Measurements from ENCODE around the gene PTPN7. TPM values are rescaled to one million over a fixed set of nuclear protein-coding genes. Genes with fewer than 3 reads are reported as not detected.

Gene PTPN7
- total RNA-seq, 4 donors from 2014 or later = 0.79 to 8.5 (median 1.8) TPM; not detected in 1

DNA sequence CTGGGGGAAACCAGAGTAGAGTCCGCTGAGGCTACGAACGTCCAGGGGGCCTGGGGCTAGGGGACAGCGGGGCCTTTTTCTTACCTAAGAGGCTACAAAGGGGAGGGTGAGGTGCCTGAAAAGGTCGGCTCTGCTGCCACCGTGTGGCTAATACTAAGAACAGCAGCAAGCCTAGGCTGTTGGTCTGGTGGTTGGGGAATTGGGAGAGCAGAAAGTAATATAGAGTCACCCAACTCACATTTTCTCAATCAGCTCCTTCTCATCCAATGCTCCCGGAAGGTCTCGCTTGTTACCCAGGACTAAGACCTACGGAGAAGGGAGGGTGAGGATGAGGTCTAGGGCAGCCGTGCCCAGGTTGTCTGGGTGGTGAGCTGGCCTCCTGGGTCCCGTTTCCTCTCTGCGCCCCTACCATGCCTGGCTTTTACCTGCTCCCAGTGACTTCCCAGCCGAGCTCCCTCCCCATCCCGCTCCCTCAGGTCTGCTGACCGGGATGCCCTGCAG lies 25.1 kb downstream of the PTPN7 start:
- no peaks in the 10 kb centered on the region for H3K36me3 ChIP-seq
- peak; percentile 61 to 66 for DNase-seq
- H3K4me1 ChIP-seq = peaks cover 12 to 21% of the 10 kb centered on the region in 2 donors
- peak overlapping the region; percentile 63 to 93 for H3K27ac ChIP-seq
- H3K4me3 ChIP-seq = no peak overlapping the region
- TF ChIP-seq, protein P1, sequence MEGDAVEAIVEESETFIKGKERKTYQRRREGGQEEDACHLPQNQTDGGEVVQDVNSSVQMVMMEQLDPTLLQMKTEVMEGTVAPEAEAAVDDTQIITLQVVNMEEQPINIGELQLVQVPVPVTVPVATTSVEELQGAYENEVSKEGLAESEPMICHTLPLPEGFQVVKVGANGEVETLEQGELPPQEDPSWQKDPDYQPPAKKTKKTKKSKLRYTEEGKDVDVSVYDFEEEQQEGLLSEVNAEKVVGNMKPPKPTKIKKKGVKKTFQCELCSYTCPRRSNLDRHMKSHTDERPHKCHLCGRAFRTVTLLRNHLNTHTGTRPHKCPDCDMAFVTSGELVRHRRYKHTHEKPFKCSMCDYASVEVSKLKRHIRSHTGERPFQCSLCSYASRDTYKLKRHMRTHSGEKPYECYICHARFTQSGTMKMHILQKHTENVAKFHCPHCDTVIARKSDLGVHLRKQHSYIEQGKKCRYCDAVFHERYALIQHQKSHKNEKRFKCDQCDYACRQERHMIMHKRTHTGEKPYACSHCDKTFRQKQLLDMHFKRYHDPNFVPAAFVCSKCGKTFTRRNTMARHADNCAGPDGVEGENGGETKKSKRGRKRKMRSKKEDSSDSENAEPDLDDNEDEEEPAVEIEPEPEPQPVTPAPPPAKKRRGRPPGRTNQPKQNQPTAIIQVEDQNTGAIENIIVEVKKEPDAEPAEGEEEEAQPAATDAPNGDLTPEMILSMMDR (IDR thresholded peaks at IDR 0.05) = peak; percentile 78 to 90 (median 85)
- no peak for TF ChIP-seq POLR2A (IDR thresholded peaks at IDR 0.05)
- no peaks in the 10 kb centered on the region for H3K9me3 ChIP-seq
- intact Hi-C loops (cut with DNase I; ENCODE audit: low total_unique reads) = loop anchor here (5.0 kb wide), 1 partner anchor 128 kb away; no protein-coding TSS in a partner anchor
- H3K27me3 ChIP-seq = no peaks in the 10 kb centered on the region

DNA sequence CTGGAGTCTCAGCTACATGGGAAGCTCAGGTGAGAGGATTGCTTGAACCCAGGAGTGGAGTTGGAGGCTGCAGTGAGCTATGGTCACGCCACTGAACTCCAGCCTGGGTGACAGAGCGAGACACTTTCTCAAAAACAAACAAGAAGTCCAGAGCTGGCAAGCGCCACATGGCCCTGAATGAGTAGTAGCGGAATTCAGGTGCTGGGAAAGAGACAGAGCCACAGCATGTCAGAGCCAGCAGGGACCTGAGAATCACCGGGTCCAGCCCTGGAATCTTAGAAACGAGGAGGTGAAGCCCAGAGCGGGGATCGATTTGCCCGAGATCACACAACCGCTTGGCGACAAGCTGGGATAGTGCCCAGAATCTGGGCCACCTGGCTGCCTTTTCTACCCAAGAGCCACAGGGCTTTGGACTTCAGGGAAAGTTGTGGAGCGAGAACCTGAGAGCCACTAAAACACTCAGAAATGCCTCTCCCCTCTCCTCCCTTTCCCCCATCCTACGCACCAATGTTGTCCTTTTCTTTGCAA lies 25.7 kb downstream of the PTPN7 start:
- Histone ChIP-seq H3K36me3 (no peaks in the 10 kb centered on the region), H3K9me3 (no peaks in the 10 kb centered on the region), H3K4me1 (peaks cover 12 to 21% of the 10 kb centered on the region in 2 donors), H3K27ac (peak overlapping the region; percentile 63 to 93), H3K27me3 (no peaks in the 10 kb centered on the region), H3K4me3 (no peak overlapping the region)
- no peak for TF ChIP-seq POLR2A (IDR thresholded peaks at IDR 0.05)
- TF ChIP-seq, protein P1 (IDR thresholded peaks at IDR 0.05) = no peak
- intact Hi-C loops (cut with DNase I; ENCODE audit: low total_unique reads) = loop anchor here (5.0 kb wide), 1 partner anchor 127 kb away; no protein-coding TSS in a partner anchor
- no peak for DNase-seq

DNA sequence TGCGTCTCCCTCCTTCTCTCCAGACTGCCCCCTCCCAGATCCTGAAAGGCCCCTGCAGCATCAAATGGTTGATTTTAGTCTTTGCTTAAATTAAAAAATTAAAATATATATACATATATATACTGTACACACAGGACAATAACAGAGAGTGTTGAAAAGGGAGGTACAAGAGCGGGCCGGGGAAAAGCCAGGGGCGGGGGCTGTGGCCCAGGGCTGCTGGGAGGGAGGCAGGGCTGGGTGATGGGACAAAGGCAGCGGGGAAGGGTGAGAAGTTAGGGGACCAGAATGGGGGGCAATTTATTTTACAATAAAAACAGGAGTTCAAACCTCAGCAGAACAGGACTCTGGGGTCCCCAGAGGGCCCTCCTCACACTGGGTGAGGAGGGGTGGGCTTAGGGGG lies 26.4 kb downstream of the PTPN7 start:
- Histone ChIP-seq H3K36me3 (no peaks in the 10 kb centered on the region), H3K27me3 (no peaks in the 10 kb centered on the region), H3K4me3 (no peak overlapping the region), H3K9me3 (no peaks in the 10 kb centered on the region), H3K4me1 (peaks cover 12 to 21% of the 10 kb centered on the region in 2 donors), H3K27ac (peak overlapping the region; percentile 90 to 93)
- DNase-seq = no peak
- no peak for TF ChIP-seq POLR2A (IDR thresholded peaks at IDR 0.05)
- TF ChIP-seq, protein P1 (IDR thresholded peaks at IDR 0.05) = no peak
- intact Hi-C loops (cut with DNase I; ENCODE audit: low total_unique reads) = no loop called here

DNA sequence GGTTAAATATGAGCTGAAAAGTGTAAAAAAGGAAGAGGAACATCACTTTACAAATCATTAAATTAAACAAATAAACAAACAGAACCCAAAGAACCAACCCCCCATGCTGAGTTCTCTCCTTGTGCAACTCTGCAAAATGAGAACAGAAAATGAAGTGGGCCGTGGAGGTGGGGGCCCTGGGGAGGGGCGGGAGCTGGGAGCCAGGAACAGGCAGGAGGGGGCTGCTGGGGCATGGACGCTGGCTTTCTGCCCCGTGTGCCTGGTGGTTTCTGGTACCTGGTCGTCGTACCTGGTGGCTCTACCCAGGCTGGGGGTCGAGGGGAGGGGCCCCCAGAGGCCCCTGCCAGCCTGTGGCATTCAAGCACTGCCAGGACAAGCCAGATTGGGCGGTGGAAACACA lies 26.9 kb downstream of the PTPN7 start:
- intact Hi-C loops (cut with DNase I; ENCODE audit: low total_unique reads) = no loop called here
- no peaks in the 10 kb centered on the region for H3K27me3 ChIP-seq
- H3K9me3 ChIP-seq = no peaks in the 10 kb centered on the region
- no peak overlapping the region for H3K4me3 ChIP-seq
- H3K36me3 ChIP-seq = no peaks in the 10 kb centered on the region
- no peak for TF ChIP-seq POLR2A (IDR thresholded peaks at IDR 0.05)
- TF ChIP-seq, protein P1 (IDR thresholded peaks at IDR 0.05) = no peak
- DNase-seq = no peak
- peak overlapping the region; percentile 90 to 93 for H3K27ac ChIP-seq
- peaks cover 12 to 21% of the 10 kb centered on the region in 2 donors for H3K4me1 ChIP-seq

DNA sequence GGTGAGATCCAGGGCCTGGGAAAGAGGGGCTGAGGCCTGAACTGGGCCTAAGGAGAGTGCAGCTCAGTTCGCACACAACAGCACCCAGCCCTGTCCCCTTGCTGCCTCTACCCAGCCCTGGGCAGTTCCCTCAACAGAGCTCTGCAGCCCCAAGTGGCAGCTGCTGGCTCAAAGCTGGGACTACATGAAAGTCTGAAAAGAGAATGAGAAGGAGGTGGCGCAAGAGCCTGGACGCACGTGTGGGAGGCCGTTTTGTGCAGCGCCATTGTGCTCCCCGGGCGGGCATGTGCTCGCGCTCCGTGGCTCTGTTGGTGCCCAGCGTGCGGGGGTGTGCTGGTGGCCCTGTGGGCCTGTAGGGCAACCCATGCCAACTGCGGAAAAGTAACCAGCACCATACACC lies 27.4 kb downstream of the PTPN7 start:
- intact Hi-C loops (cut with DNase I; ENCODE audit: low total_unique reads) = no loop called here
- peak; percentile 48 to 63 for DNase-seq
- Histone ChIP-seq H3K36me3 (no peaks in the 10 kb centered on the region), H3K27me3 (no peaks in the 10 kb centered on the region), H3K4me3 (no peak overlapping the region), H3K27ac (peak overlapping the region; percentile 90 to 93), H3K9me3 (no peaks in the 10 kb centered on the region), H3K4me1 (peaks cover 12 to 21% of the 10 kb centered on the region in 2 donors)
- TF ChIP-seq POLR2A (IDR thresholded peaks at IDR 0.05) = no peak
- TF ChIP-seq, protein P1 (IDR thresholded peaks at IDR 0.05) = peak in 1 of 4 experiments; percentile 6

Measured in uterus (tissue), 4 donors.